Activated CD4-positive, alpha-beta T cell treated with anti-CD3 and anti-CD28 coated beads, Interleukin-2, amount 50 U/mL, for 4 hours (primary cell): ENCODE measurements around the gene ARHGEF3.
"Not testable (repeated sequence)": the region's sequence is repeated elsewhere in the genome, so short reads cannot be mapped to it uniquely, and the experiment has no call there.

ENCODE experiments used
- DNase-seq, 2 experiments: peaks; one replicate each; pipeline ENCODE4 v3.0.0-alpha.2; 2020

ARHGEF3 gene

DNA sequence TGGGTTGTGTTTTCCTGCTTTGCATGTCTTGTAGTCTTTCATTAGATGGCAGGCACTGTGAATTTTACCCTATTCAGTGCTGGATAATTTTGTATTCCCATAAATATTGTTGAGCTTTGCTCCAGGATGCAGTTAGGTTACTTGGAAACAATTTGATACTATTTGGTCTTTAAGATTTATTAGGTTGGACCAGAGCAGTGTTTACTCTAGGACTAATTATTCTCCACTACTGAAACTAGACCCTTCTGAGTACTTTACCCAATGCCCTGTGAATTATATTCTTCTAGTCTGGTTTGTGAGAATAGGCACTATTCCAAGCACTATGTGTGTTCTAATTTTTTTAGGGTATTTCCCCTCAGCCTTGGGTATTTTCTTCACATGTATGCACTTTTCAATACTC, 80.9 kb downstream of the ARHGEF3 start:
- DNase-seq: no peak

DNA sequence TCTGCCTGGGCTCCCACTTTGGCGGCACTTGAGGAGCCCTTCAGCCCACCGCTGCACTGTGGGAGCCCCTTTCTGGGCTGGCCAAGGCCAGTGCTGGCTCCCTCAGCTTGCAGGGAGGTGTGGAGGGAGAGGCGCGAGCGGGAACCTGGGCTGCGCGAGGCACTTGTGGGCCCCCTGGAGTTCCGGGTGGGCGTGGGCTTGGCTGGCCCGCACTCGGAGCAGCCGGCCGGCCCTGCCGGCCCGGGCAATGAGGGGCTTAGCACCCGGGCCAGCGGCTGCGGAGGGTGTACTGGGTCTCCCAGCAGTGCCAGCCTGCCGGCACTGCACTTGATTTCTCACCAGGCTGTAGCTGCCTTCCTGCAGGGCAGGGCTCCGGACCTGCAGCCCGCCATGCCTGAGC, 82.9 kb downstream of the ARHGEF3 start:
- not testable (repeated sequence) for DNase-seq

DNA sequence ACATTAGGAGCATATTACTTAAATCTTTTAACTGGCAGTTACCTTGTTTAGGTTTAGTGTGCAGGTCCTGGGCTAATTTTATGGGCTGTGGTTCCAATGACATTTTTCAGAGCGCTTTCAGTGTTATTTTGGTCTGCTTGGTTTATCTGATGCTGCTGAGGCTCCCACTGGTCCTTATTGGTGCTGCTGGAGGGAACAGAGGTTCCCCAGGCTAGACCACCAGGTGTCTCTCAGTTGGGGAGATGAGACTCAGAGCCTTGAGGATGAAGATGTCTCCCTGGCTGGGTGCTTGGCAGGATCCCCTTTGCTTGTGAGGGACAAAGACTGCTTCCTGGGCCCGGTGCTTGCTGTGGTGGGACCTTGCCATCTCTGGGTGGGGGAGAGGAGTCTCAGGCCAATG, 90.4 kb downstream of the ARHGEF3 start:
- no peak for DNase-seq

DNA sequence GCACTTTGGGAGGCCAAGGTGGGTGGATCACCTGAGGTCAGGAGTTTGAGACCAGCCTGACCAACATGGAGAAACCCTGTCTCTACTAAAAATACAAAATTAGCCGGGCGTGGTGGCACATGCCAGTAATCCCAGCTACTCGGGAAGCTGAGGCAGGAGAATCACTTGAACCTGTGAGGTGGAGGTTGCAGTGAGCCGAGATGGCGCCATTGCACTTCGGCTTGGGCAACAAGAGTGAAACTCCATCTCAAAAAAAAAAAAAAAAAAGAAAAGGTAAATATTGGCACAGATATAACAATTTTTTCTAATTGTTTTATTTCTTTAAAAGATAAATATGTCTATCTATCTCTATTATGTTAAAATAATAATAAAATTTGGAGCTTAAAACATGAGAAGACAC, 94.3 kb downstream of the ARHGEF3 start:
- DNase-seq: peak; percentile 20 to 33

DNA sequence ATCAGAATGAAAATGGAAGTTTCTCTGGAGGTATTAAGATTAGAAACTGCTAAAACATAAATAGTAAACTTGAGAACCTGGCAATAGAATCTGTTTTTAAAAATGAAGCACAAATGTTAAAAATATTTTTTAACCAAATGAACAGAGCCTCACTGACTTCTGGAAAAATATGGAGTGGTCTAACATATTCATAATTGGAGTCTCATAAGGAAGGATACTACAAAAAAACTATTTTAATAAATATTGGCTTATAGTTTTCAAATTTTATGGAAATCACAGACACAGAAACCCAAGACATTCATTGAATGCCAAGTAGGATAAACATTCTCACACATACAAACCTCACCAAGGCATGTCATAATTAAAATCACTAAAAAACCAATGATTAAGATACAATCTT, 95.1 kb downstream of the ARHGEF3 start:
- DNase-seq: no peak

DNA sequence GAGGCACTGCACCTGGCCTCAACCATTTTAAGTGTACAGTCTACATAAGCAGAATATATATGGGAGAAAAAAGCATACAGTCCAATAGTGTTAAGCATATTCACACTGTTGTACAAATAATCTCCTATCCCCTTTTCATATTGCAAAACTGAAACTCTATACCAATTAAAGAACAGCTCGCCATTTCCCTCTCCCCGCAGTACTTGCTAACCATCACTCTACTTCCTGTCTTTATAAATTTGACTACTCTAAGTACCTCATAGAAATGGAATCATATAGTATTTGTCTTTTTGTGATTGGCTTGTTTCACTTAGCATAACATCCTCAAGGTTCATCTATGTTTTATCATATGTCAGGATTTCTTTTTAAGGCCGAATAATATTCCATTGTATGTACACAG, 97.0 kb downstream of the ARHGEF3 start:
- DNase-seq: no peak

DNA sequence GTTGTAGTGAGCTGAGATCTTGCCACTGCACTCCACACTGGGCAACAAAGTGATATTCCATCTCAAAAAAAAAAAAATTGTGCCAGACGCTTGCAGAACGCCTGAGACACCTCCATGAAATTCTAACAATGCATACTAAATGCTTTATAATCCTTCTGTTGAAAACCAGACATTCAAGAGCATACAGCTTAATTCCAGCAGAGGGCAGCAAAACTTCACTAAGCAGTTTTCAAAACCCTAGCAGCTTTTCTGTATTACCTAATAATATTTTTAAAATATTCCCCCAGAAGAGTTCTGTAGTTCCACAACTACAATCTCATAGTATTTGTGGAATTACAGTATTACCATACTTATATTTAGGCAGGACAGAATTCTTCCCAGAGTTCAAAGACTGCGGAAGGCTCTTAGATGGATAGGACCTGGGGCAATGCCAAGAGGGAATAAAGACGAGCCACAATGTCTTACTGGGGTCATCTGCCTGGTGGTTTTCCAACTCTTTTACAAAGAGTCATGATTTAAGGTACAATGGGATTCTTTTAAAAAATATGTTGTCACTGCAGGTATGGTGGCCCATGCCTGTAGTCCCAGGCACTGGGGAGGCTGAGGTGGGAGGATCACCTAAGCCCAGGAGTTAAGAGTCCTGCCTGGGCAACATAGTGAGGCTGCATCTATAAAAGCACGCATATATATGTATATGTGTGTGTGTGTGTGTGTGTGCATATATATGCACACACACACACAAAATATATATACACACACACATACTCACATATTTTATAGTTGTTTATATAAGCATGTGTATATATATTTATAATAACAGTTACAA, 99.0 kb downstream of the ARHGEF3 start:
- DNase-seq: peak; percentile 21 to 38

DNA sequence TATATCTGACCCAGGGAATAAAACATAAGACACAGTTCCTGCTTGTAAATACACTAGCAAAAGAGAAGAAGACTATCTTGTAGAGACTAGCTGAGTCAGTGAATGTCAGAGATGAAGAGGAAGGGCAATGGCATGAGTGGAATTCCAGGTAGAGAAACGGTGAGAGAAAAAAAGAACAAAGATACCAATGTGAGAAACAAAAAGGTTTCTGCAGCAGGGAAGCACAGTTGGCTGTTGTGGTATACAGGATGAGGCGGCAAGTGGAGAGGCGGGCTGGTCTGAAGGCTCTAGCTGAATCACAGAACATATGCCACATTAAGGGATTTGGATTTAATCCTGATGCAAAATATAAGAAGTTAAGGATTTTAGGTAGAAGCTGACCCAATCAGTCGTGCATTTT, 101.6 kb downstream of the ARHGEF3 start:
- no peak for DNase-seq

DNA sequence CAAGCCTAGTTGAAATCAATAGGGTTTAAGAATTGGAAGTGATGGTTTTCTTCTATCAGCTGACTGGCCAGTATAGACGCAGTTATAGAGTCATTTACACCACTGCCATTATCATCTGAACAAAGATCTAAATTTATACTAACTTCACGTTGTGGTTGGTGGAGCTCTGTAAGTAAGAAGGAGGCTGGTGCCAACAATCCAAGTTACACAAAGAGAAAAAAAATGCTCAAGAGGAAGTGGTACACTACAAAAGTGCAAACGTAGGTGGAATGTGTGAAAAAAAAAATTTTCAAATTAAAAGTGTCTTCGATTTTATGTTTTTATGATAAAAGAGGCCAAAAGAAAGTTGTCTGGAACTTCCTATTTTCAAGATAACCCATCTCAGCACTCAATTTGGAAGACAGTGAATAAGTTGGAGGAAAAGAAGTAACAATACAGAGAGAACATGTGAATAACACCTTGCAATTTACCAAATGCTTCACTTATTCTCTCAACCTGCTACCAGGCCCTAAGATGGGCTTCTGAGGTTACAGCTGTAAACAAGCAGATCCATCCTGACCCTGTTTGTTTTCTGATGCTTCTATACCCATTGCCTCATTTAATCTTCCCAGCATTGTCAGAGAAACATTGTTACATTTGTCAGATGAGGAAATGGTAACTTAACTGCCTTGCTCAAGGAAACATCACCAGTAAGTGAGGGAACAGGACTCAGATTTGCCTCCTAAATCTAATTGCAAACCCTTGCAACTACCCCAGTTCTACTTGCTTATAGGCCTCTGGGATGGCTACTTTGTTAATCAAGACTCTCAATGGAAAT, 106.7 kb downstream of the ARHGEF3 start:
- DNase-seq: no peak

DNA sequence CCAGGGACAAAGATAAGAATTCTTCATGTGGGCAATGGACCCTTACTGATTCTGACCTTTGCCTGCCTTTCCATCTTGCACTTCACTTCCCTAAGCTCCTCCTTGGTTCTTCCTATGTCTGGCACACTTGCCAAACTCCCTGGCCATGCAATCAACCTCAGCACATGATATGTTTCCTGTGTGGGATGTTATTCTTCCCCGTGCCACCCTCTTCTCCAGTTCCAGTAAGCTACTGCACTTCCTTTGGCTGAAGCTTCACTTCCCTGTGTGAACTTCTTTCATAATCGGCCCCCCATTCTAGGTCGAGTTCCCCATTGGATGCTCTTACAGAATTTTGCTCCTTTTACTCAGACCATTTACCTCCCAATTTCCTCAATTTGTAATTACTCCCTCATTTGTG, 108.0 kb downstream of the ARHGEF3 start:
- no peak for DNase-seq

DNA sequence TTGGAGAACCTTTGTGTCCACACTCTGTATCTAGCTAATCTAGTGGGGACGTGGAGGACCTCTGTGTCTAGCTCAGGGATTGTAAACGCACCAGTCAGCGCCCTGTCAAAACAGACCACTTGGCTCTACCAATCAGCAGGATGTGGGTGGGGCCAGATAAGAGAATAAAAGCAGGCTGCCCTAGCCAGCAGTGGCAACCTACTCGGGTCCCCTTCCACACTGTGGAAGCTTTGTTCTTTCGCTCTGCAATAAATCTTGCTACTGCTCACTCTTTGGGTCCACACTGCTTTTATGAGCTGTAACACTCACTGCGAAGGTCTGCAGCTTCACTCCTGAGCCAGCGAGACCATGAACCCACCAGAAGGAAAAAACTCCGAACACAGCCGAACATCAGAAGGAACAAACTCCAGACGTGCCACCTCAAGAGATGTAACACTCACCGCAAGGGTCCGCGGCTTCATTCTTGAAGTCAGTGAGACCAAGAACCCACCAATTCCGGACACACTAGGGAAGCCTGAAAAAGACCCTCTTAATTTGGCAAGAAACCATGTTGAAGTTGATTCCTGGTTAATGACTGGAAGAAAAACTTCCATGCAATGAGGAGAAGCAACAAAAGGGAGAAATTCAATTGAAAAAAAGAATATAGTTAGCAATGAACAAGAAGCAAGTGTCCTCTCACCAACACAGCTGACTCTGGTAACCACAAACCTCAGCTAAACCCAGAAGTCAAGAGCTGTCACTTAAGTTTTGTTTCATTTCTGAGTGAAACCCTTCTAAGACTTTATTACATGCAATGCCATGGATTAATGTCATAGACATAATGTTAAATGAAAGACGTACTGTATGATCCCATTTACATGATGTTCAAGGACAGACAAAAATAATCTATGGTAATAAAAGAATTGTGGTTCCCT, 109.0 kb downstream of the ARHGEF3 start:
- DNase-seq: not testable (repeated sequence)

DNA sequence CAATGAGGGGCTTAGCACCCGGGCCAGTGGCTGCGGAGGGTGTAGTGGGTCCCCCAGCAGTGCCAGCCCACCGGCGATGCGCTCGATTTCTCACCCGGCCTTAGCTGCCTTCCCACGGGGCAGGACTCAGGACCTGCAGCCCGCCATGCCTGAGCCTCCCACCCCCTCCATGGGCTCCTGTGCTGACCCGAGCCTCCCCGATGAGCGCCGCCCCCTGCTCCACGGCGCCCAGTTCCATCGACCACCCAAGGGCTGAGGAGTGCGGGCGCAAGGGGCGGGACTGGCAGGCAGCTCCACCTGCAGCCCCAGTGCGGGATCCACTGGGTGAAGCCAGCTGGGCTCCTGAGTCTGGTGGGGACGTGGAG, 109.8 kb downstream of the ARHGEF3 start:
- DNase-seq: not testable (repeated sequence)

DNA sequence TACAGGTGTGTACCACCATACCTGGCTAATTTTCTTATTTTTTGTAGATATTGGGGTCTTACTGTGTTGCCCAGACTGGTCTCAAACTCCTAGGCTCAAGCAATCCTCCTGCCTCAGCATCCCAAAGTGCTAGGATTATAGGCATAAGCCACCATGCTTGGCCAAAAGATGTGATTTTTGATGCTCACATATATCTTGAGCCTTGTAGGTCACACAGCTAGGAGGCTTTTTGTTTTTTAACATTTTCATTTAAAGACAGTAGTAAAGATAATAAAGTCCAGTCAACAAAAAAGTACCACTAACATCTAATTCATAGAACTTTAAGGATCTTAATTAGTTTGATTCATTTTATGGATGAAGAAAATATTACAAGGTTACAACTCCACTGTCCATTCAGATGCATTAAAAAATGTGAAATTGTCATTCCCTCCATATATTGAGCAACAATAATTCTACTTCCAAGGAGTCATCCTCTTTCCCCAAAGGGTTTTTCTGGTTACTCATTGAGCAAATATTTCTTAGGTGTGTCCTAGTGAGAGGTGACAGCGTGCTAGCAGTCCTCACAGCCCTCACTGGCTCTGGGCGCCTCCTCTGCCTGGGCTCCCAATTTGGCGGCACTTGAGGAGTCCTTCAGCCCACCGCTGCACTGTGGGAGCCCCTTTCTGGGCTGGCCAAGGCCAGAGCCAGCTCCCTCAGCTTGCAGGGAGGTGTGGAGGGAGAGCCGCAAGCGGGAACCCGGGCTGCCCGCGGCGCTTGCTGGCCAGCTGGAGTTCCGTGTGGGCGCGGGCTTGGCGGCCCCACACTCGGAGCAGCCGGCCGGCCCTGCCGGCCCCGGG, 110.4 kb downstream of the ARHGEF3 start:
- no peak for DNase-seq

DNA sequence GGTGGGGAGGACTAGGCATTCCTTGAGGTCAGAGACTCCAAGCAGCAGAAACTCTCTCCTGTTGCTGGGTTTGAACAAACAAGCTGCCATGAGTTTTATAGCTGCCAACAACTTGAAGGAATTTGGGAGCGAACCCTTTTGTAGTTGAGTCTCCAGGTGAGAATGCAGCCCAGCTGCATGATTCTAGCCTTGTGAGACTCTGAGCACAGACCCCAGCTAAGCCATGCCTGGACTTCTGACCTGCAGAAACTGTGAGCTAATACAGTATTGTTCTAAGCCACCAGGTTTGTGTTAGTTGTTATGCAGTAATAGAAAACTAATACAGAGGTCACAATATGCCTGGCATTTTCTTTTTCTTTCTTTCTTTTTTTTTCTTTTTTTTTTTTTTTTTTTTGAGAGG, 112.4 kb downstream of the ARHGEF3 start:
- no peak for DNase-seq

DNA sequence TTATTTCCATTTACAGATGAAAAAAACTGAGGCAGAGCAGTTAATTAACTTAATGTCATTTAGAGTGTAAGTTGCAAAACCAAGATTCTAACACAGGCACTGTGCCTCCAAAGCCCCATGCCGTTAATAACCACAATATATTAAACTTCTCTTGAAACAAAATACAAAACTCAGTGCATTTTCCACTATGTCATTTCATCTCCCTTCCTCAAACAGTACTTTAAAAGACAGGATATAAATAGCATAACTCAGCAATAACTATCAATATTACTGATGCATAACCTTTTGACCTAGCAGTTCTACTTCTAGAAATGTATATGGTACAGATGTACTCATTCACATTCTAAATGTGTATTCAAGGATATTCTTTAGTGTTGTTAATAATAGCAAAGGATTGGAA, 113.6 kb downstream of the ARHGEF3 start:
- DNase-seq: no peak

DNA sequence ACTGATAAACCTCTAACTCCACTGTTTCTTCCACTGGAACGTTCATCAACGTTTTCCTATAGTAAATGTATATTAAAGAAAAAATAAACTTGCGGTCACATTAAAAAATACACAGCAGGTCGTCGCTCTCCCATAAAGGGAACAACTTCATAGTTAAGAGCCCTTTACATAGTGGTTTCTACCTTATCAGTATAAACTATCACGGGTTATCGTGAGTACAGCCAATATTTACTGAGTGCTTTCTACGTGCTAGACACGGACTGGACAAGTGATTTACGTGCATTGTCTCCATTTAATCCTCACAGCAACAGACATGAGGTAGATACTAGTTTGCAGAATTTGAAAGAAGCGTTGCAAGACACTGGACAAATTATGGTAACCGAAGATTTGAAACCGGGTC, 117.7 kb downstream of the ARHGEF3 start:
- DNase-seq: no peak

DNA sequence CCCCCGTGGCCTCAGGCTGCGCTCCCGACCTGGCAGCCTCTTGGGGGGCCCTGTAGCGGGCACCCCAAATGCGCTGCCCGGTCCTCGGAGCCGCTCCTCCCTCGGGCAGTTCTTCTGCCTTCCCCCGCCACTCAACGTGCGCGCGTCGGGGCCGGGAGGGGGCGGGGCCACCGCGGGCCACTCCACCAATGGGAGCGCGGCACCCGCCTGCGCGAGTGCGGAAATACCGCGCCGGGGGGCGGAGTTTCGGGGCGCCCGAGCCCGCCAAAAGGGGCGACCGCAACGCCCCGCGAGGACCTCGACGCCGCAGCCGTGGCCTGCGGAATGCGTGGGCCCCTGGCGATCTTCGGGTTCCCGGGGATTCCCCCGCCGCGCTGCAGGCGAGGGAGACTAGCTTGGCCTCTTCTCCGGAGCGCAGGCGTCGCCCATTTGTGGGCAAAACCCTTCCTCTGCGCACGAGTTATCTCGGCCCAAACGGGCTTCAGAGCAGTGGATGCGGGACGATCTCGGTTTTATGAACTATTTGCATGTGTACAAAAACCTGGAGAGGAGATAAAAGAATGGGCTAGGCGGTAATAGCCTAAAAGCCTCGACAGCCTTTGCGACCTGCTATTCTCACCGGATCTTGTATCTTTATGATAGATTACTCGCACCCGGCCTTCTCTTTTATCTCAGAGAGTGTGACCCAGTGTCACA, 118.5 kb downstream of the ARHGEF3 start, which contains the start of gene TASOR:
Gene TASOR, minus strand, starts transcription at position 144 of the 696 bp plus-strand sequence. CDS start 259 bp downstream, outside the sequence.
- DNase-seq: peak; percentile 79

DNA sequence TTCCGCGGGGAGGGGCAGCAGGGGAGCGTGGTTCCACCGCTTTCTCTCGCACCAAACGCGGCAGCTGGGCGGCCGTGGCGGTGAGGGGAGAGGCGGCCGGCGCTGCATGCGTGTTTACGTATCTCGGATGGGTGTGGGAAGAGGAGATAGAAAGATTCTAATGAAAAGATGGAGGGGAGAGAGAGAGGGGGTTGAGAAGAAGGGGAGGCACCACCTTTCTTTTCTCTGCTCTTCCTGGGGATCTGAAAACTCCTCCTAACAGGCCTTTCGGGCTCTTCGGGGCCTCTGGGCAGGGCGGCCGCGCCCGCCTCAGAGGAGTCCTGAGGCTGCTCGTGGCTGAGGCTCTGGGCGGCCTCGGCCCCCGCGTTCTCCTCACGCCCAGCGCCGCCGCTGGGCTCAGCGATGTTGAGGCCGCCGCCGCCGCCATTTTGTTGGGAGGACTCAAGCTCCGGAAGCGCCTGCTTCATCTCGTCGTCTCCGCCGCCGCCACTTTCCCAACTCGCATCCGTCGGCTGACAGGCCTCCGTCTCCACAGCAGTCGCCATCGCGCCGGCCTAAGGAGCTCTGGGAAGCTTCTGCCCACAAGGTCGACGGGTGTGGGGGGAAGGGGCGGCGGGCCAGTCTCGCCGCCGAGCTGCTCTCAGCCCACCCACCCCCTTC, 119.2 kb downstream of the ARHGEF3 start:
- DNase-seq: peak; percentile 69

DNA sequence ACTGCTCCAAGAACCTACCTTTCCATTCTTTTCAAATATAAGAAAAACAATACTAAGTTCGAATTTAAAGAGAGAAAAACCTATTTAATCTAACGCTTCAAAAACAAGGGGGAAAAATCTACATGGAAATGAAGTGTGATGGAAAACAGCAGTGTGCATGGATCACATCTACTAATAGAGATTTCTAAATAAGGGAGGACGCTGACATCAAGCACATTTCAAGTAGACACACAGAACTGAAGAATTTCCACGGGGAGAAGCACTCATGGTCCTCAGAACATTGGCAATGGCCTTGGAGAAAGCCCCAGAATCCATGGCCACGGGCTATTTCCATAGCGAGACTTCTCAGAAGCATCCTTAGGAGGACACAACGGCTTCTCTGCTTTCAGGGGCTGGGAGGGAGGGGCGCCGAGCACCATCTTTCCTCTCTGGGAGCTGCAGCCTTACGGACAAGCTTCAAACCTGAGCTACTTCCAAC, 119.7 kb downstream of the ARHGEF3 start:
- DNase-seq: no peak

DNA sequence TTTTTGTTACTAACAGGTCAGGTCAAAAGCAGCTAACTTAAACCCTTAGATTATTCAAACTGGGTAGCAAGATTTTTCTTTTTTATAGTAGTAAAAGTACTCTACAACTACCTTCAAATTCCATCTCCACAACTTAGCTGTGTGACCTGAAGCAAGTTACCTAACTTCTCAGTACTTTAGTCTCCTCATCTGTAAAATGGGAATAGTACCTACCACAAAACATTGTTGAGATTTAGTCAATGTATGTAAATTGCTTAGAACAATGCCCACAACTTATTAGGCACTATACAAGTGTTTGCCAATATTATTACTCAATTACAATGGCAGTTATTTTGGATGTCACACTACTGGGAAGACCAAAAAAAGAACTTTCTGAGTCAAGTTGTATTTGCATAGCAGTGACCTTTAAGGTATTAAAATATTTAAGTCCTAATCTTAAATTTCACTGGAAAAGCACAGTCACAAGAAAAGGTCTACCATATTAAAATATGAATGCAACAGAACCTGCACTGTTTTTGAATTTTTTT, 121.6 kb downstream of the ARHGEF3 start:
- no peak for DNase-seq
